GM19099 (cell line): Measurements from ENCODE around the gene EVI5.

Experiments used
- POLR2A ChIP-seq: IDR thresholded peaks from 3 replicates; pipeline ENCODE4 v1.6.1; 2011; ENCODE audit warnings: low read depth; ENCODE audit not compliant: insufficient read length; ENCODE audit errors: extremely low read depth

Gene EVI5

DNA sequence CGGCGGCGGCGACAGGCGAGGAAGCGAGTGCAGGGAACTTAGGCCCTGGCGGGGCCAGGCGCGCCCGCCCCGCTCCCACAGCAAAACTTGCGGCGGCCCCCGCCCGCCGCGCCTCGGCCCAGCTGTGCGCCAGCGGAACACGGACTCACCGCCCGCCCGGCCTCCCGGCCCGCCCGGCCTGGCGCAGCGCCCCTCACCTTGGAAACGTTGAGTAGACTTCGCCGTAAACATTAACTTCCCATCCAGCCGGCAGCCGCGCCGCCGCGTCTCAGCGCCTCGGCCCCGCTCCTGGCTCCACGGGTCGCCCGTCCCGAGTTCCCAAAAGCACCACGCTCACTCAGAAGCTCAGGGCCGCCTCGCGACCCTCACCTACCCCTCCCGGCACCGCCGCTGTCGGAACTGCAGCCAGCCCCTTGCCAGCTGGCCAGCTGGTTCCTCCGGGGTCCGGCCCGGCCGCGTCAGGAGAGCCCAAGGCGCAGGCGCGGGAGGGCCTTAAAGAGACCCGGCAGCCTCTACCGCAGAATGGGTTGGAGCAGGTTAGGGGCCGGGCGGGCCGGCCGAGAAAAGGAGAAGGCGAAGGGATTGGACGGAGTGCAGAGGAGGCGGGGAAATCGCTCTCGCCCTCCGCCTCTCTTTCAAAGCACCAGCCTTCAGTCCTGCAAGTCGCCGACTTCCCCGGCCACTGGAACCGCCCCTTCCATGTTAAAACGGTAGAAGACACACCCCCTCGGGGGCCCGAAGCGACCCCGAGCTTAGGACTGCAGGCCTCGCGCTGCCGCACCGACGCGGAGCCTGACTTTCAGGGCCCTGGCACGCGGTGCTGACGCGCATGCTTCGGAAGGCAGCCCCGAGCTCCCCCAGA, at the start of gene EVI5:
EVI5 (minus strand) TSS at position 470 of the 862 bp plus-strand sequence. CDS start 48,562 bp downstream, outside the sequence.
- TF ChIP-seq POLR2A = peak; percentile 53

DNA sequence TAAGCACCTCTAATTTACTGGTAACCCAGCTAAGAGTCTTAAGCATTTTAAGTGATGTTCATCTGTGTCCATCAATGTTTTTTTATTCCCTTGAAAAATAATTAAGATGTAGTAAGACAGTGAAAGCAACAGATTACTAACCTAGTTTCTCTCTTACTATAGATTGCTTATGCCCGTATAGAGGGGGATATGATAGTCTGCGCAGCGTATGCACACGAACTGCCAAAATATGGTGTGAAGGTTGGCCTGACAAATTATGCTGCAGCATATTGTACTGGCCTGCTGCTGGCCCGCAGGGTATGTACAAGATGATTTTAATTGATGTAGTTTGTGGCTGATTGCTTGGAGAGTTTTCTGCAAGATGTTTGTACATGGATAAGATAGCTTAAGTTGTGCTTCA, 49.7 kb upstream of the EVI5 start:
- TF ChIP-seq POLR2A = no peak

DNA sequence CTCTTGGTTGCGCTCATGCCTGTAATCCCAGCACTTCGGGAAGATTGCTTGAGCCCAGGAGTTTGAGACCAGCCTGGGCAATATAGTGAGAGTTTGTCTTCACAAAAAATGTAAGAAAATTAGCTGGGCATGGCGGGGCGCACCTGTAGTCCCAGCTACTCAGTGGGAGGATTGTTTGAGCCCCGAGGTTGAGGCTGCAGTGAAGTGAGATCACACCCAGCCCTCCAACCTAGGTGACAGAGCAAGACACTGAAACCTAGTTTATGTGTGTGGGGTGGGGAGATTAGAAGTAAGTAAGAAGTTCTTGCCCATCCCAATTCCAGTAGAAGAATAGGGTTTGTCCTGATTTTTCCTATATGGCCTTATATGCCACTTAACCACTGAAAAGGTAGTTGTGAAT, 48.9 kb upstream of the EVI5 start:
- no peak for TF ChIP-seq POLR2A

DNA sequence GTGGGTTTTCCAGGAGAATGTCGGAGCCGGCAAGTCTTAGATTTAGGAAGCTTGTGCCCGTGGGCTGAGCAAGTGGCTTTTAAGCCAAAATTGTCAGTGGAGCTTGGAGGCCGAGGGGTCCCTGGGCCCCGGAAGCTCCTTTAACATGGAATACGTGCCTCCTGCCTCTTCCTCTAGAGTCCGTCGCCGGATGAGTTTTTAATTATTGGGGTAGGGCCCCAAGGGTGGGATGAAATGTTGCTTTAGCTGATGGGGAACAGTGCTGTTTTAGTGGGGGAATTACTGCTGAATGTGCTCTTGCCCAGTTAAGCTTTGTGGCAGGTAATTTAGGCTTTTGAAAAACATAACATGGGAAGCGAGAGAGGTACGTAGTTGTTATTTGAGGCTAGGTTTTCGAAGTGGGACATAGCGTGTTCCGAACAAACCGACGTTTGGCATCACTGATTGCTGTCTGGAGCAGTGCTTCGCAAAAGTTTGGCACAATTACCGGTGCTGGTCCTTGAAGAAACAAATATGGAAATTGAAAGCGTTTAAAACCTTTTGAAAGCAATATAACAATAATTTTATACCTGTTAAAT, 47.7 kb upstream of the EVI5 start:
- TF ChIP-seq POLR2A = no peak

DNA sequence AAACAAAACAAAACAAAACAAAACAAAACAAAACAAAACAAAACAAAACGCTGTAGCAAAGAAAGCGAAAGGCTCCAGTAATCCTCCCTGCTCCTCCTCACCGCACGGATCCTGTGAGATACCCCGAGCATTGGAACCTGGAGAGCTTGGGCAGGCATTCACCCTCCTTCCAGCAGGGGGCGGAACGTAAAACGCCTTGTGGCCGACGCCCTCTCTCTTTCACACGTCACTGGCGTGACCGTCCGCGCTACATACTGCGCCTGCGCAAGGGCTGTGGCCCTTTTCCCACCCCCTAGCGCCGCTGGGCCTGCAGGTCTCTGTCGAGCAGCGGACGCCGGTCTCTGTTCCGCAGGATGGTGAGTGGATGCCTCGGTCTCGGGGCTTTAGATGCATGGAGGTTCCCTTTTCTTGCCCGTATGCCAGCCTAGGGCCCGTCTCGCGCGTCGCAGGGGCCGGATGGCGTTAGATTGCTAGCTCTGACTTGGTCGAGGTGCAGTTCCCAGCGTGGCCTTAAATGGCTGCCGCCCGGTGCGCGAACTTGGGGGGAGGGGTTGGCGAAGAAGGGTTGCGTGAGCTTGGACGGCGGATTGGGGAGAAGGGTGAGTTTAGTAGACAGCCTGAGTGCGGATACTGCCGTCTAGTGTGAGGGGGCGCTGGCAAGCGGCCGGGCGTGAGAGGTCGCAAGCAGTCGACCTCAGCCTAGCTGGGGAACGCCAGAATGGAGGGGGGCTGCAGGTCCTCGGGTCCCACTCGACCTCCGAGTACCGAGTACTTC, 47.0 kb upstream of the EVI5 start, which contains the start of gene RPL5:
RPL5 (plus strand) TSS at position 279 of the 775 bp plus-strand sequence; CDS start at position 354, 75 bp downstream.
- TF ChIP-seq POLR2A = peak; percentile 99

DNA sequence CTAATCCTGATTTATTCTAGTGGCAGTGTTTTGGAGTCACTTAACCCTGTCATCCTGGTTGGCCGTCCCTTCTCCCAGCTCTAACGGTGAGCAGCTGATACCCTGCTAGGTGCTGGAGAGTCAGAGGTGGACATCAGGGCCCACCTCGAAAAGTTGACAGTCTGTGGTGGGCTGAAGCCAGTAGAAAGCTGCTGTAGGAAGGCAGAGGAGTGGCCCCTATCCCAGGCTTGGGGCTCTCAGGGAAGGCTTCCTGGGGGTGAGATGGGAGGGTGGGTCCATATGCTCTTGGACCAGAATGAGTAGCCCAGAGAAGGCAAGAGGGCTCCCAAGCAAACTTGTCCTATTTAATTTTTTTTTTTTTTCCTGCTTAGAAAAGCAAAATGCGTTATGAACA, 46.5 kb upstream of the EVI5 start:
- no peak for TF ChIP-seq POLR2A

GRCh38 chr1:92826792-92827191, 41.9 kb upstream of the EVI5 start:
- no peak for TF ChIP-seq POLR2A

- no peak for TF ChIP-seq POLR2A
Measured at GRCh38 chr1:92822879-92823278, 38.0 kb upstream of the EVI5 start.

GRCh38 chr1:92820551-92820950, 35.6 kb upstream of the EVI5 start:
- TF ChIP-seq POLR2A = no peak

- no peak for TF ChIP-seq POLR2A
Measured at GRCh38 chr1:92820024-92820423, 35.1 kb upstream of the EVI5 start.

DNA sequence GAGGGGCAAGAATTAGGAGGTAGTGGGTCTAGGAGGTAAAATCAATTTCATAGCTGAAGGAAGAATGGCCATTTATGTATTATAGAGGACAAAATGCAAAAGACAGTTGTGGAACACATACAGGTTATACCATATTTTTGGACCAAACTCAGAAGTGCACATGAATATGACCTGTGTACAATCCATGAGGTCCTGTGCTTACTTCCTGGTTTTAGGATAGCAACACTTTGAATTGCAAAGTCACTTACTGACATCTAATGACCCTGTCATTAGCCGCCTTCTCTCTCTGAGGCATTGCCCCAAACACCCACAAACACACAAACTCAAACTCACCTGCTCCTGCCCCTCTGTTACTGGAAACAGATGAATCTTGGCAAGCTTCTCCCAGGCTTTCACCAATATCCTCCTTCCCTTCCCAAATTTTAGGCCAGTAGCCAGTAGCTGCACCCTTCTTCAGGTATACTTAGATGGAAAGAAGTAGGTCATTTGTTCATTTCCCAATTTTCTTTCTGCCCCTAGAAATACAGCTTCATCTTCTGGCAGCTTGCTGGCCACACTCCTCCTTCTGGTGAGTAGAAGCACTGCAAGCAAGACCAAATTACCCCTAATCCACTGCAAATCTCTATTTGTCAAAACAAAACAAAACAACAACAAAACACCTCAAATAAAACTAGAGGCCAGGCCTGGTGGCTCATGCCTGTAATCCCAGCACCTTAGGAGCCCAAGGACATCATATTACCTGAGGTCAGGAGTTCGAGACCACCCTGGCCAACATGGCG, 33.3 kb upstream of the EVI5 start:
- no peak for TF ChIP-seq POLR2A

GRCh38 chr1:92817137-92817697, 32.3 kb upstream of the EVI5 start:
- TF ChIP-seq POLR2A = no peak

- no peak for TF ChIP-seq POLR2A
Measured at GRCh38 chr1:92816732-92817131, 31.8 kb upstream of the EVI5 start.

DNA sequence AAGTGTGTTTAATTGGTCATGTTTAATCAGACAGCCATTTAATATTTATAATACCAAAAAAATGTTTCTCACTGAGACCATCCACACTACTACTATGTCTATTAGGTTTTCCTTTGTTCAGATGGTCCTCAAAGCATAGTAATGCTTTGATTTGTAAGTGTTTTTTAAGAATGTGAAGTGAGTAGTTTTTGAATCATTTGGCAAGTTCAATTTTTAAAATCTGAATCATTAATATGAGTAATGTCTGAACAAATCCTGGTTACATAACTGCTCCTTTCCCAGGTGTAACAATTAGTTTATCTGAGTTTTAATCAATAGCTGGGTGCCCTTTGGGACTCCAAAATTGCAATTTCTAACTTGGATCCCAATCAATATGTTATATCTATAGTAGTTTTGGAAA, 23.5 kb upstream of the EVI5 start:
- no peak for TF ChIP-seq POLR2A
